ENCODE measurements around the gene FHL2. TPM values are rescaled to one million over a fixed set of nuclear protein-coding genes. Genes with fewer than 3 reads are reported as not detected.
A peak's percentile ranks its signal among the peaks of the same experiment; 100 is the strongest.

The FHL2 gene
- total and polyA plus RNA-seq, 9 of the 15 experiments (the other 6 are each of a cell fraction or from before 2014, with no cell fraction given): 7.5 to 33.1 (median 23.9) TPM

- TF ChIP-seq, protein P1, sequence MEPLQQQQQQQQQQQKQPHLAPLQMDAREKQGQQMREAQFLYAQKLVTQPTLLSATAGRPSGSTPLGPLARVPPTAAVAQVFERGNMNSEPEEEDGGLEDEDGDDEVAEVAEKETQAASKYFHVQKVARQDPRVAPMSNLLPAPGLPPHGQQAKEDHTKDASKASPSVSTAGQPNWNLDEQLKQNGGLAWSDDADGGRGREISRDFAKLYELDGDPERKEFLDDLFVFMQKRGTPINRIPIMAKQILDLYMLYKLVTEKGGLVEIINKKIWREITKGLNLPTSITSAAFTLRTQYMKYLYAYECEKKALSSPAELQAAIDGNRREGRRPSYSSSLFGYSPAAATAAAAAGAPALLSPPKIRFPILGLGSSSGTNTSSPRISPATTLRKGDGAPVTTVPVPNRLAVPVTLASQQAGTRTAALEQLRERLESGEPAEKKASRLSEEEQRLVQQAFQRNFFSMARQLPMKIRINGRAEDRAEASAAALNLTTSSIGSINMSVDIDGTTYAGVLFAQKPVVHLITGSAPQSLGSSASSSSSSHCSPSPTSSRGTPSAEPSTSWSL (CRISPR knock-in tag; IDR thresholded peaks at IDR 0.05; ENCODE audit: borderline replicate concordance): no peak
- TF ChIP-seq, protein P2, sequence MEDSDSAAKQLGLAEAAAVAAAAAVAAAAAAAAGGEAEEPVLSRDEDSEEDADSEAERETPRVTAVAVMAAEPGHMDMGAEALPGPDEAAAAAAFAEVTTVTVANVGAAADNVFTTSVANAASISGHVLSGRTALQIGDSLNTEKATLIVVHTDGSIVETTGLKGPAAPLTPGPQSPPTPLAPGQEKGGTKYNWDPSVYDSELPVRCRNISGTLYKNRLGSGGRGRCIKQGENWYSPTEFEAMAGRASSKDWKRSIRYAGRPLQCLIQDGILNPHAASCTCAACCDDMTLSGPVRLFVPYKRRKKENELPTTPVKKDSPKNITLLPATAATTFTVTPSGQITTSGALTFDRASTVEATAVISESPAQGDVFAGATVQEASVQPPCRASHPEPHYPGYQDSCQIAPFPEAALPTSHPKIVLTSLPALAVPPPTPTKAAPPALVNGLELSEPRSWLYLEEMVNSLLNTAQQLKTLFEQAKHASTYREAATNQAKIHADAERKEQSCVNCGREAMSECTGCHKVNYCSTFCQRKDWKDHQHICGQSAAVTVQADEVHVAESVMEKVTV (CRISPR knock-in tag; IDR thresholded peaks at IDR 0.05): no peak
- TF ChIP-seq, protein P3, sequence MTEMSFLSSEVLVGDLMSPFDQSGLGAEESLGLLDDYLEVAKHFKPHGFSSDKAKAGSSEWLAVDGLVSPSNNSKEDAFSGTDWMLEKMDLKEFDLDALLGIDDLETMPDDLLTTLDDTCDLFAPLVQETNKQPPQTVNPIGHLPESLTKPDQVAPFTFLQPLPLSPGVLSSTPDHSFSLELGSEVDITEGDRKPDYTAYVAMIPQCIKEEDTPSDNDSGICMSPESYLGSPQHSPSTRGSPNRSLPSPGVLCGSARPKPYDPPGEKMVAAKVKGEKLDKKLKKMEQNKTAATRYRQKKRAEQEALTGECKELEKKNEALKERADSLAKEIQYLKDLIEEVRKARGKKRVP (CRISPR knock-in tag; IDR thresholded peaks at IDR 0.05): no peak
- TF ChIP-seq KDM1A (IDR thresholded peaks at IDR 0.05) (no peak), MIER1 (IDR thresholded peaks at IDR 0.05; ENCODE audit: low read depth) (no peak), COPS2 (conservative IDR thresholded peaks at IDR 0.05) (no peak), MED1 (CRISPR knock-in tag; IDR thresholded peaks at IDR 0.05; ENCODE audit: borderline replicate concordance) (no peak), BRCA1 (IDR thresholded peaks at IDR 0.05) (no peak), BRCA1 (CRISPR knock-in tag; IDR thresholded peaks at IDR 0.05) (no peak), ZNF655 (CRISPR knock-in tag; IDR thresholded peaks at IDR 0.05) (no peak), THRAP3 (IDR thresholded peaks at IDR 0.05; ENCODE audit: borderline replicate concordance) (no peak)
- TF ChIP-seq, protein P4, sequence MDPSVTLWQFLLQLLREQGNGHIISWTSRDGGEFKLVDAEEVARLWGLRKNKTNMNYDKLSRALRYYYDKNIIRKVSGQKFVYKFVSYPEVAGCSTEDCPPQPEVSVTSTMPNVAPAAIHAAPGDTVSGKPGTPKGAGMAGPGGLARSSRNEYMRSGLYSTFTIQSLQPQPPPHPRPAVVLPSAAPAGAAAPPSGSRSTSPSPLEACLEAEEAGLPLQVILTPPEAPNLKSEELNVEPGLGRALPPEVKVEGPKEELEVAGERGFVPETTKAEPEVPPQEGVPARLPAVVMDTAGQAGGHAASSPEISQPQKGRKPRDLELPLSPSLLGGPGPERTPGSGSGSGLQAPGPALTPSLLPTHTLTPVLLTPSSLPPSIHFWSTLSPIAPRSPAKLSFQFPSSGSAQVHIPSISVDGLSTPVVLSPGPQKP (CRISPR knock-in tag; IDR thresholded peaks at IDR 0.05): 0 out of 2 replicates have a peak, but pooled peaks have one; percentile 91
- TF ChIP-seq, protein P5, sequence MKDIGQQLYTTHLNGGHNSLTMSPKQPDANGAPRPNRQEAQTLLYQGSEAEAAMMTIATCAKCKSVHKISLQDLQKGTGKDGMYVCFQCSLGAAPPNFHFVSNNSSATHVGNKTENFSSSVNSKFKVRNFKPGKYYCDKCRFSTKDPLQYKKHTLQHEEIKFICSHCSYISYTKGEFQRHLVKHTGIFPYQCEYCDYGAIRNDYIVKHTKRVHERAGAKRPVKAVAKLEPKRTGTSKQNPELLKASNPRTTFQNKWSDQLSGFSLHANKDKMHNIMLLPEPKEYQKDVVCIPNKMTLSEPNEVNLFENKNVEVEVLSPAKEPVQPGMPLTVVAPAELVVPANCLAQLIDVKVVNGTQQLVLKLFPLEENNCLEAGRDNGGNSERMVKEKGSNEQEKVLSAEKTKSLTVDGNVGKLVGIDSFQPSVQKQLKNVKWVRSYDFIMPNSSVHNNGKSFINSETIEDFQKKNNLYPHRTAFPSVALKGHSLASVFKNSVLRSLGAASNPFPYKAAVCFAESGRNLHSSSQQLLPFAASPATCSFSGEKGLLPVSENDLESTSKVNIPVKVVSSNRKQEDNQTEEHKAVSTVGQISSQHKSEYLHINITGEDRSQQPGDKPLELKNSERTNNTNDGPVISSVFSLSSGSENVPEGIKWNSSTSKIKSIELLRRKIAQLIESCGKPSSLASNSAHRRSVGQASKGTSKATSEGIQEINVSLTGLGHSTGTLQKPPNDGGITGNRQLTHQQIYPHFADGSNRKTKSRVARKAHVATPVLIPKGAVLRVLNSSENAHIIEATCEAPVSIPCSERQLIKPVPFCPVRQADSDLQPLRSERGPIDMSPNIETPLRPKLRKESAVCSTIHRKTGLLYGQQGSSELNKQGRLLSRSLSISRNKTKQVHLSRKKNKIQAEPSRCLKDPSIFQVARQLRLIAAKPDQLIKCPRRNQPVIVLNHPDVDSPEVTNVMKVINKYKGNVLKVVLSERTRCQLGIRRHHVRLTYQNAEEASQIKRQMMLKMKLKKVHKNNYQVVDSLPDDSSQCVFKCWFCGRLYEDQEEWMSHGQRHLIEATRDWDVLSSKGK (CRISPR knock-in tag; IDR thresholded peaks at IDR 0.05): no peak
- TF ChIP-seq, protein P6, sequence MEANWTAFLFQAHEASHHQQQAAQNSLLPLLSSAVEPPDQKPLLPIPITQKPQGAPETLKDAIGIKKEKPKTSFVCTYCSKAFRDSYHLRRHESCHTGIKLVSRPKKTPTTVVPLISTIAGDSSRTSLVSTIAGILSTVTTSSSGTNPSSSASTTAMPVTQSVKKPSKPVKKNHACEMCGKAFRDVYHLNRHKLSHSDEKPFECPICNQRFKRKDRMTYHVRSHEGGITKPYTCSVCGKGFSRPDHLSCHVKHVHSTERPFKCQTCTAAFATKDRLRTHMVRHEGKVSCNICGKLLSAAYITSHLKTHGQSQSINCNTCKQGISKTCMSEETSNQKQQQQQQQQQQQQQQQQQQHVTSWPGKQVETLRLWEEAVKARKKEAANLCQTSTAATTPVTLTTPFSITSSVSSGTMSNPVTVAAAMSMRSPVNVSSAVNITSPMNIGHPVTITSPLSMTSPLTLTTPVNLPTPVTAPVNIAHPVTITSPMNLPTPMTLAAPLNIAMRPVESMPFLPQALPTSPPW (CRISPR knock-in tag; IDR thresholded peaks at IDR 0.05): peak; percentile 80
Measured at GRCh38 chr2:105398336-105399206, at the start of gene FHL2 (continued).
